GM12873 (cell line): ENCODE data around the gene ANKRD65.

Experiments used
- TF ChIP-seq, protein P1 (sequence below): IDR thresholded peaks from 2 replicates; pipeline ENCODE4 v1.5.1; 2012; ENCODE audit warnings: low read depth, mild to moderate bottlenecking, moderate library complexity, low read length, control low read depth; ENCODE audit not compliant: insufficient read depth; ENCODE audit errors: missing control alignments

The ANKRD65 gene

DNA sequence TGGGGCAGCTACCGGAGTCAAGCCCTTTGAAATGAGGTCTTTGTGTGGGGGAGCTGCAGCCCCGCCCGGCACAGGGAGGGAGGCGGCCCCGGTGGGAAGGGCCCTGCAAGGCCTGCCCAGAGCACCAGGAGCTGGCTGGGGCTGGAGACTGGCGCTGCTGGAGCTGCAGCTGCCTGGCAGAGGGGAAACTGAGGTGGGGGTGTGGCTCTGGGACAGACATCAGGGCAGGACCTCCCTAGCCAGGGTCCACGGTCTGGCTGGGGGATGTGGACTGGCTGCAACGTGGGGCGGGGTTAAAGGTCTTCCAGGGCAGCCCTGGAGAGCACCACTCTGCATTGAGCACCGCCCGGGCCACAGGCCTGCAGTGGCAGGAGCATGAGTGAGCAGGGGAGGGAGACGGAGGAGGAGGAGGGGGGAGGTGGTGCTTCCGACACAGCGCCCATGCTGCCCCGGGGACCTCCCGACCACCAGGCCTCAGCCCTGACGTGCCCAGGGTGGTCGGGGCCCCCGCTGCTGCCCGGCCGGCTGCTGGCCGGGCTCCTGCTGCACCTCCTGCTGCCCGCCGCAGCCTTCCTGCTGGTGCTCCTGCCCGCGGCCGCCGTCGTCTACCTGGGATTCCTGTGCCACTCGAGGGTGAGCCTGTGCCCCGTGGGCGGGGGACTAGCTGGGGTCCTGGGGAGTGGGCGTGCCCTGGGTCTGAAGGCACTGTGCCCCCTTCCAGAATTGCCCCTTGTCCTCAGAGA is 4.8 kb upstream of the ANKRD65 start:
- TF ChIP-seq, protein P1, sequence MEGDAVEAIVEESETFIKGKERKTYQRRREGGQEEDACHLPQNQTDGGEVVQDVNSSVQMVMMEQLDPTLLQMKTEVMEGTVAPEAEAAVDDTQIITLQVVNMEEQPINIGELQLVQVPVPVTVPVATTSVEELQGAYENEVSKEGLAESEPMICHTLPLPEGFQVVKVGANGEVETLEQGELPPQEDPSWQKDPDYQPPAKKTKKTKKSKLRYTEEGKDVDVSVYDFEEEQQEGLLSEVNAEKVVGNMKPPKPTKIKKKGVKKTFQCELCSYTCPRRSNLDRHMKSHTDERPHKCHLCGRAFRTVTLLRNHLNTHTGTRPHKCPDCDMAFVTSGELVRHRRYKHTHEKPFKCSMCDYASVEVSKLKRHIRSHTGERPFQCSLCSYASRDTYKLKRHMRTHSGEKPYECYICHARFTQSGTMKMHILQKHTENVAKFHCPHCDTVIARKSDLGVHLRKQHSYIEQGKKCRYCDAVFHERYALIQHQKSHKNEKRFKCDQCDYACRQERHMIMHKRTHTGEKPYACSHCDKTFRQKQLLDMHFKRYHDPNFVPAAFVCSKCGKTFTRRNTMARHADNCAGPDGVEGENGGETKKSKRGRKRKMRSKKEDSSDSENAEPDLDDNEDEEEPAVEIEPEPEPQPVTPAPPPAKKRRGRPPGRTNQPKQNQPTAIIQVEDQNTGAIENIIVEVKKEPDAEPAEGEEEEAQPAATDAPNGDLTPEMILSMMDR = no peak

DNA sequence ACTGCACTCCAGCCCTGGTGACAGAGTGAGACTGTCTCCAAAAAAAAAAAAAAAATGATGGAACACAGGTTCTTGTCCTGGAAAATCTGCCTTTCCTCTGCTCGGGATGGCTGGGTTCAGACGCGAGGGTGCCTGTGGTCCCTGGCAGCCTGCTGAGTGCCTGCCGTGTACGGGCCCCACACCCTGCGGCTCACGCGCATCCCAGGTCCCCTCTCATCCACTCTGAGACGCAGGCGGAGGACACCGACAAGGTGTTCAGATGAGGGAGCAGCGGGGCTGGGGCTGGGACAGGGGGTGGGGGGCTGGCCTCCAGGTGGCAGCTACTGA is 4.3 kb upstream of the ANKRD65 start:
- TF ChIP-seq, protein P1 = no peak

DNA sequence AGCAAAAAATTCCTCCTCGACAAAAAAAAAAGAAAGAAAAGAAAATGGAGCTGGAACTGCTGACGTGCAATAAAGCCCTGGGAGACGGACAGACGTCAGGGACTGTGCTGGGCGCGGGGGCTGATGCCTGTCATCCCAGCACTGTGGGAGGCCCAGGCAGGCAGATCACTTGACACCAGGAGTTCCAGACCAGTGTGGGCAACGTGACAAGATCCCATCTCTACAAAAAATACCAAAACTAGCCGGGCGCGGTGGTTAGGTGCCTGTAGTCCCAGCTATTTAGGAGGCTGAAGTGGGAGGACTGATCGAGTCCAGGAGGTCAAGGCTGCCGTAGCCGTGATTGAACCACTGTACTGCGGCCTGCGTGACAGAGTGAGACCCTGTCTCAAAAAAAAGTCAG is 3.6 kb upstream of the ANKRD65 start:
- TF ChIP-seq, protein P1 = no peak

DNA sequence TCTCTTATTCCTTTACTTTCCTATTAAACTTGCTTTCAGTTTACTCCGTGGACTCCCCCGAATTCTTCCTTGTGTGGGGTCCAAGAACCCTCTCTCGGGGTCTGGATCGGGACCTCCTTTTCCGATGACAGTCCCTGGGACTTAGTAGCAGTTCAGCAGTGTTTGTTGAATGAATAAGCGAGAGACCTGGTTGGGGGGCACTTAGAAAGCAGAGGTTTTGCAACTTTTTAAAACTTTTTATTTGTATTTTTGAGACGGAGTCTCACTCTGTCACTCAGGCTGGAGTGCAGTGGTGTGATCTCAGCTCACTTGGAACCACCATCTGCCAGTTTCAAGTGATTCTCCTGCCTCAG is 2.1 kb upstream of the ANKRD65 start:
- TF ChIP-seq, protein P1 = no peak

DNA sequence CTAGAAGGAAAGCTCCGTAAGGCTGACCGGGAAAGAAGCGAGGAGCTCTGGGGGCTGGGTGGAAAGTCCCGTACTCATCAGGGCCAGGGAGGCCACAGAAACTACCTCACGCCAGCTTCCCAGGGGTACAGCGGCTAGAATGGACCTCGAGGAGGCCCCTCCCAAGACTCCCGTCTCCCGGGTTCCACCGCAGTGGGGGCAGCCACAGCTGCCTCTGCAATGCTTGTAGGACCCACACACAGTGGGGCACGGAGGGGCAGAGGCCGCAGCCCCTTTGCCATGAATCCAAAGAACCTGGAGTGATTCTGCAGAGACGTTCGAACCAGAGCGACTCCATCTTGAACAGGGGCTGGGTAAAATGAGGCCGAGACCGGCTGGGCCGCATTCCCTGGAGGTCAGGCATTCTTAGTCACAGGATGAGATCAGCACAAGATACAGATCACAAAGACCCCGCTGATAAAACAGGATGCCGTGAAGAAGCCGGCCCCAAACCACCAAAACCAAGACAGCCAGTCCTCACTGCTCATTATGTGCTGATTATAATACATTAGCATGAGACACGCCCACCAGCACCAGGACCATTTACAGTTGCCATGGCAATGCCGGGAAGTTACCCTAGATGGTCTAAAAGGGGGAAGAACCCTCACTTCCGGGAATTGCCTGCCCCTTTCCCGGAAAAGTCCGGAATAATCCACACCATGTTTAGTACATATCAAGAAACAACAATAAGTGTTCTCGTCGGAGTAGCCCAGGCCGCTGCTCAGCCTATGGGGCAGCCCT is 1.6 kb upstream of the ANKRD65 start:
- TF ChIP-seq, protein P1 = no peak

DNA sequence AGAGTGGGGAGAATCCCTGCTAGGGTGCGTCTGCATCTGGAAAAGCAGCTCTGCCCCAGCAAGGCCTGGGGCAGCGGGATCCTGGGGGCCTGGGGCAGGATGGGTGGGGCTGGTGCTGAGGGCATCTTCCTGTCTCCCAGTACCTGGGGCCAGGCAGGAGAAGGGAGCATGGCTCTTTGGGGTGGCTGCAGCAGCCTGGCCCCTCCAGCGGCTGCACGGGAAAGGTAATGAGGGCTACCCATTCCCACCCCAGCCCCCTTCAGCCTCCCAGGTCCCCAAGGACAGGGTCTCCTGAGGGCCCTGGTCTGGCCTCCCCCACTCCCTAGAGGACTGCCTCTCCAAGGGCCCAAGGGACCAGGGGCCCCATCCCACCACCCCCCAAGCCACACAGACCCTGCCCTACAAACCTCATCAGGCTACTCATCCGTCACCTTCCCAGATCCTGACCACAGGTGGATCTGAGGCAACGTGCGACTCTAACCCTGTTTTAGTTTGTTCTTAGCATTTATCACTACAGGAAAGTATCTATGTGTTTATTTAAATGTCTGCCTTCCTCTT is 910 bp upstream of the ANKRD65 start:
- TF ChIP-seq, protein P1 = no peak

DNA sequence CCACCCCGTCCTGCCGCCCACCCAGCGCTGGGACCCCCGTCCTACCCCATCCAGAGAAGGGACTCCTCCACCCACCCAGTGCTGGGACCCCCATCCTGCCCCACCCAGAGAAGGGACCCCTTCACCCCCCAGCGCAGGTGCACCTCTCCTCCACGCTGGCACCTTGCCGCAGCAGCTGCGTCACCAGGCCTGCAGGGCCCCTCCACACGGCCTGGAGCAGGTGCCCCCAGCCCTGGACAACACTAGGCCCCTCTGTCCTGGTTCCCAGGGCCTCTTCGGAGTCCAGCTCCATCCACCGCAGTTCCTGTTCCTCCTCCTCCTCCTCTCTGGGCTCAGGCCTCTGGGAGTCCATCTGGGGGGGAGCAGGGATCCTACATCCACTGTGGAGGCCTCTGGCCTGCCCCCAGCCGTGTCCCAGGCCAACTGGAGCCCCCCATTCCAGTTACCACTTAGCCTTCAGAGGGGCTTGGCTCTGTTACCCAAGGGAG is 378 bp downstream of the ANKRD65 start:
- TF ChIP-seq, protein P1 = no peak
